ENCODE measurements around the gene RBM26. TPM values are rescaled to one million over a fixed set of nuclear protein-coding genes. Genes with fewer than 3 reads are reported as not detected.

RBM26 gene
- total and polyA plus RNA-seq, 2 experiments from 2014 or later = 46.0 to 69.3 TPM

GRCh38 chr13:79380997-79381396 is 25.1 kb downstream of the RBM26 start:
- Histone ChIP-seq H3K27ac (ENCODE audit: low read depth) (no peak overlapping the region), H4K20me1 (replicated peaks; ENCODE audit: insufficient read depth) (peaks cover 3% of the 10 kb centered on the region; the same call in 1 of the 2 replicates), H3K4me2 (no peak overlapping the region), H2AFZ (no peak overlapping the region), H3K36me3 (ENCODE audit: insufficient read depth) (peaks cover 20% of the 10 kb centered on the region; the same call in 1 of the 2 replicates), H3F3A (replicated peaks; ENCODE audit: low read depth) (no peaks in the 10 kb centered on the region), H3K4me1 (ENCODE audit: insufficient read depth) (peaks cover 23% of the 10 kb centered on the region), H3K27me3 (ENCODE audit: insufficient read depth) (no peaks in the 10 kb centered on the region), H3K9me2 (ENCODE audit: insufficient read depth) (no peaks in the 10 kb centered on the region), H3K79me2 (replicated peaks; ENCODE audit: insufficient read depth) (peaks cover 86% of the 10 kb centered on the region), H3K4me3 (no peak overlapping the region)
- ATAC-seq (no peak), DNase-seq (ENCODE audit: low spot score) (no peak)
- Mint-ChIP-seq H3K36me3 (ENCODE audit: low read depth) (peaks cover 17% of the 10 kb centered on the region), H3K27me3 (ENCODE audit: insufficient read depth, low read depth, poor library complexity) (no peaks in the 10 kb centered on the region), H3K4me3 (no peak overlapping the region), H3K27ac (0 out of 2 replicates have a peak overlapping the region, but pooled peaks have one; percentile 41), H3K9me3 (no peaks in the 10 kb centered on the region), H3K4me1 (peaks cover 36% of the 10 kb centered on the region)
- TF ChIP-seq ZNF331 (CRISPR knock-in tag; IDR thresholded peaks at IDR 0.05; ENCODE audit: low read depth) = no peak
- no peak for TF ChIP-seq EZH2 (IDR thresholded peaks at IDR 0.05; ENCODE audit: low read depth, unreplicated experiment)
- TF ChIP-seq CREB1 (CRISPR knock-in tag; IDR thresholded peaks at IDR 0.05; ENCODE audit: low read depth) = no peak
- no peak for TF ChIP-seq ETS1 (IDR thresholded peaks at IDR 0.05)
- TF ChIP-seq EZH2phosphoT487 (IDR thresholded peaks at IDR 0.05; ENCODE audit: unreplicated experiment) = no peak
- no peak for TF ChIP-seq REST (IDR thresholded peaks at IDR 0.05; ENCODE audit: unreplicated experiment)
- no peak for TF ChIP-seq POLR2AphosphoS5 (IDR thresholded peaks at IDR 0.05; ENCODE audit: low read depth)
- TF ChIP-seq STAT1 (IDR thresholded peaks at IDR 0.05; ENCODE audit: unreplicated experiment) = no peak
- no peak for TF ChIP-seq JUNB (IDR thresholded peaks at IDR 0.05; ENCODE audit: unreplicated experiment)
- TF ChIP-seq, protein P1, sequence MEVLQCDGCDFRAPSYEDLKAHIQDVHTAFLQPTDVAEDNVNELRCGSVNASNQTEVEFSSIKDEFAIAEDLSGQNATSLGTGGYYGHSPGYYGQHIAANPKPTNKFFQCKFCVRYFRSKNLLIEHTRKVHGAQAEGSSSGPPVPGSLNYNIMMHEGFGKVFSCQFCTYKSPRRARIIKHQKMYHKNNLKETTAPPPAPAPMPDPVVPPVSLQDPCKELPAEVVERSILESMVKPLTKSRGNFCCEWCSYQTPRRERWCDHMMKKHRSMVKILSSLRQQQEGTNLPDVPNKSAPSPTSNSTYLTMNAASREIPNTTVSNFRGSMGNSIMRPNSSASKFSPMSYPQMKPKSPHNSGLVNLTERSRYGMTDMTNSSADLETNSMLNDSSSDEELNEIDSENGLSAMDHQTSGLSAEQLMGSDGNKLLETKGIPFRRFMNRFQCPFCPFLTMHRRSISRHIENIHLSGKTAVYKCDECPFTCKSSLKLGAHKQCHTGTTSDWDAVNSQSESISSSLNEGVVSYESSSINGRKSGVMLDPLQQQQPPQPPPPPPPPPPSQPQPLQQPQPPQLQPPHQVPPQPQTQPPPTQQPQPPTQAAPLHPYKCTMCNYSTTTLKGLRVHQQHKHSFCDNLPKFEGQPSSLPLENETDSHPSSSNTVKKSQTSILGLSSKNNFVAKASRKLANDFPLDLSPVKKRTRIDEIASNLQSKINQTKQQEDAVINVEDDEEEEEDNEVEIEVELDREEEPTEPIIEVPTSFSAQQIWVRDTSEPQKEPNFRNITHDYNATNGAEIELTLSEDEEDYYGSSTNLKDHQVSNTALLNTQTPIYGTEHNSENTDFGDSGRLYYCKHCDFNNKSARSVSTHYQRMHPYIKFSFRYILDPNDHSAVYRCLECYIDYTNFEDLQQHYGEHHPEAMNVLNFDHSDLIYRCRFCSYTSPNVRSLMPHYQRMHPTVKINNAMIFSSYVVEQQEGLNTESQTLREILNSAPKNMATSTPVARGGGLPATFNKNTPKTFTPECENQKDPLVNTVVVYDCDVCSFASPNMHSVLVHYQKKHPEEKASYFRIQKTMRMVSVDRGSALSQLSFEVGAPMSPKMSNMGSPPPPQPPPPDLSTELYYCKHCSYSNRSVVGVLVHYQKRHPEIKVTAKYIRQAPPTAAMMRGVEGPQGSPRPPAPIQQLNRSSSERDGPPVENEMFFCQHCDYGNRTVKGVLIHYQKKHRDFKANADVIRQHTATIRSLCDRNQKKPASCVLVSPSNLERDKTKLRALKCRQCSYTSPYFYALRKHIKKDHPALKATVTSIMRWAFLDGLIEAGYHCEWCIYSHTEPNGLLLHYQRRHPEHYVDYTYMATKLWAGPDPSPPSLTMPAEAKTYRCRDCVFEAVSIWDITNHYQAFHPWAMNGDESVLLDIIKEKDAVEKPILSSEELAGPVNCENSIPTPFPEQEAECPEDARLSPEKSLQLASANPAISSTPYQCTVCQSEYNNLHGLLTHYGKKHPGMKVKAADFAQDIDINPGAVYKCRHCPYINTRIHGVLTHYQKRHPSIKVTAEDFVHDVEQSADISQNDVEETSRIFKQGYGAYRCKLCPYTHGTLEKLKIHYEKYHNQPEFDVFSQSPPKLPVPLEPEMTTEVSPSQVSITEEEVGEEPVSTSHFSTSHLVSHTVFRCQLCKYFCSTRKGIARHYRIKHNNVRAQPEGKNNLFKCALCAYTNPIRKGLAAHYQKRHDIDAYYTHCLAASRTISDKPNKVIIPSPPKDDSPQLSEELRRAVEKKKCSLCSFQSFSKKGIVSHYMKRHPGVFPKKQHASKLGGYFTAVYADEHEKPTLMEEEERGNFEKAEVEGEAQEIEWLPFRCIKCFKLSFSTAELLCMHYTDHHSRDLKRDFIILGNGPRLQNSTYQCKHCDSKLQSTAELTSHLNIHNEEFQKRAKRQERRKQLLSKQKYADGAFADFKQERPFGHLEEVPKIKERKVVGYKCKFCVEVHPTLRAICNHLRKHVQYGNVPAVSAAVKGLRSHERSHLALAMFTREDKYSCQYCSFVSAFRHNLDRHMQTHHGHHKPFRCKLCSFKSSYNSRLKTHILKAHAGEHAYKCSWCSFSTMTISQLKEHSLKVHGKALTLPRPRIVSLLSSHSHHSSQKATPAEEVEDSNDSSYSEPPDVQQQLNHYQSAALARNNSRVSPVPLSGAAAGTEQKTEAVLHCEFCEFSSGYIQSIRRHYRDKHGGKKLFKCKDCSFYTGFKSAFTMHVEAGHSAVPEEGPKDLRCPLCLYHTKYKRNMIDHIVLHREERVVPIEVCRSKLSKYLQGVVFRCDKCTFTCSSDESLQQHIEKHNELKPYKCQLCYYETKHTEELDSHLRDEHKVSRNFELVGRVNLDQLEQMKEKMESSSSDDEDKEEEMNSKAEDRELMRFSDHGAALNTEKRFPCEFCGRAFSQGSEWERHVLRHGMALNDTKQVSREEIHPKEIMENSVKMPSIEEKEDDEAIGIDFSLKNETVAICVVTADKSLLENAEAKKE (CRISPR knock-in tag; IDR thresholded peaks at IDR 0.05) = no peak
- TF ChIP-seq ZNF114 (CRISPR knock-in tag; IDR thresholded peaks at IDR 0.05) = no peak
- no peak for TF ChIP-seq CTCF (conservative IDR thresholded peaks at IDR 0.05; ENCODE audit: low read depth in 2 of 2)
- no peak for TF ChIP-seq NANOG (IDR thresholded peaks at IDR 0.05; ENCODE audit: borderline replicate concordance)

Data from GM23338 (cell line).